Breast epithelium (tissue), 3 donors: Measurements from ENCODE around the gene NAA15.

Source experiments
- POLR2A ChIP-seq: fragments of 450-650 bp; IDR thresholded peaks from one replicate; pipeline ENCODE4 v1.6.1; 2016; ENCODE audit warnings: antibody characterized with exemption, mild to moderate bottlenecking, moderate library complexity
- POLR2AphosphoS5 ChIP-seq, 3 donors: sonication (generic); formaldehyde crosslinking; IDR thresholded peaks; one replicate each; pipeline ENCODE4 v1.6.1; 2017; ENCODE audit warnings: antibody characterized with exemption in 3 of 3
- TF ChIP-seq, protein P1 (sequence below), 3 donors: fragments of 450-650 bp; IDR thresholded peaks; one replicate each; pipeline ENCODE4 v1.5.1; 2016 to 2017; ENCODE audit warnings: antibody characterized with exemption in 3 of 3, mild to moderate bottlenecking in 3 of 3, moderate library complexity in 3 of 3

DNA sequence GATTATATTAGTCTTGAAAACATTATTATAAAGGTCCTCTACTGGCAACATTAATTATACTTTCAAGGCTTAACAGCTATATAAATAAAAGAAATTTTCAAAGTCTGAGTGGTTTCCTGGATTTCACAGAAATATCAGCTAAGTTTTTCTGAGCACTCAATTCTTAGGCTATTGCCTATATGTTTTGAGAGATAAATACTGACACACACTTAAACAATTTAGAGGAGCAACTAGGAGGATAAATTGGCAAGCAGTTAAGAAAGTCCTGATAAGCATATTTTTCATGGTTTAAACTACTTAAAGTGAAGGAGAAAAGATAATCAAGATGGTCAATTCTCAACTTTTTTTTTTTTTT, 18.6 kb upstream of the NAA15 start:
- TF ChIP-seq, protein P1, sequence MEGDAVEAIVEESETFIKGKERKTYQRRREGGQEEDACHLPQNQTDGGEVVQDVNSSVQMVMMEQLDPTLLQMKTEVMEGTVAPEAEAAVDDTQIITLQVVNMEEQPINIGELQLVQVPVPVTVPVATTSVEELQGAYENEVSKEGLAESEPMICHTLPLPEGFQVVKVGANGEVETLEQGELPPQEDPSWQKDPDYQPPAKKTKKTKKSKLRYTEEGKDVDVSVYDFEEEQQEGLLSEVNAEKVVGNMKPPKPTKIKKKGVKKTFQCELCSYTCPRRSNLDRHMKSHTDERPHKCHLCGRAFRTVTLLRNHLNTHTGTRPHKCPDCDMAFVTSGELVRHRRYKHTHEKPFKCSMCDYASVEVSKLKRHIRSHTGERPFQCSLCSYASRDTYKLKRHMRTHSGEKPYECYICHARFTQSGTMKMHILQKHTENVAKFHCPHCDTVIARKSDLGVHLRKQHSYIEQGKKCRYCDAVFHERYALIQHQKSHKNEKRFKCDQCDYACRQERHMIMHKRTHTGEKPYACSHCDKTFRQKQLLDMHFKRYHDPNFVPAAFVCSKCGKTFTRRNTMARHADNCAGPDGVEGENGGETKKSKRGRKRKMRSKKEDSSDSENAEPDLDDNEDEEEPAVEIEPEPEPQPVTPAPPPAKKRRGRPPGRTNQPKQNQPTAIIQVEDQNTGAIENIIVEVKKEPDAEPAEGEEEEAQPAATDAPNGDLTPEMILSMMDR (IDR thresholded peaks at IDR 0.05), result no peak
- TF ChIP-seq POLR2AphosphoS5 (IDR thresholded peaks at IDR 0.05), result no peak
- no peak for TF ChIP-seq POLR2A
